SU-DHL-6 (cell line): Measurements from ENCODE around the gene NRP1.

Experiments
- H2AFZ ChIP-seq: fragments of 200-600 bp; sonication (generic); 2 replicates; pipeline ENCODE4 v1.6.1; 2014; ENCODE audit warnings: low read depth, mild to moderate bottlenecking, moderate library complexity, mixed read lengths, antibody characterized with exemption, low read length; ENCODE audit not compliant: severe bottlenecking
- H3F3A ChIP-seq: fragments of 200-600 bp; shearing (Covaris generic); 2 replicates; pipeline ENCODE4 v1.6.0; 2016; ENCODE audit warnings: antibody characterized with exemption, mild to moderate bottlenecking; ENCODE audit not compliant: insufficient read depth
- H3K27ac ChIP-seq: fragments of 200-600 bp; sonication (generic); 2 replicates; pipeline ENCODE4 v1.5.1; 2016; ENCODE audit warnings: low read depth, mild to moderate bottlenecking, low read length, moderate library complexity, mixed read lengths
- H3K27me3 ChIP-seq: fragments of 200-600 bp; sonication (generic), shearing (Covaris generic); 2 replicates; pipeline ENCODE4 v1.6.0; 2014; ENCODE audit warnings: mild to moderate bottlenecking, low read length
- H3K36me3 ChIP-seq: fragments of 200-600 bp; sonication (generic); 2 replicates; pipeline ENCODE4 v1.6.1; 2014; ENCODE audit warnings: mild to moderate bottlenecking, low read length, mixed read lengths
- H3K4me2 ChIP-seq: fragments of 300-600, 200-600 bp; shearing (Covaris generic), sonication (generic); 2 replicates; pipeline ENCODE4 v1.6.0; 2014; ENCODE audit warnings: low read length, low read depth, mild to moderate bottlenecking; ENCODE audit not compliant: poor library complexity, severe bottlenecking
- H3K4me3 ChIP-seq: fragments of 200-600 bp; sonication (generic); 2 replicates; pipeline ENCODE4 v1.5.1; 2014; ENCODE audit warnings: antibody characterized with exemption, low read length, mild to moderate bottlenecking, mixed read lengths; ENCODE audit not compliant: insufficient read depth, poor library complexity, severe bottlenecking
- H3K79me2 ChIP-seq: fragments of 200-600 bp; sonication (generic); 2 replicates; pipeline ENCODE4 v1.6.1; 2014; ENCODE audit warnings: mild to moderate bottlenecking, low read length, moderate library complexity; ENCODE audit not compliant: insufficient read depth
- H3K9ac ChIP-seq: fragments of 200-600 bp; sonication (generic); 2 replicates; pipeline ENCODE4 v1.7.0; 2014; ENCODE audit warnings: mild to moderate bottlenecking, low read length
- H3K9me2 ChIP-seq: fragments of 200-600 bp; sonication (generic); replicated peaks from 2 replicates; pipeline ENCODE4 v1.6.1; 2014; ENCODE audit warnings: low read length; ENCODE audit not compliant: insufficient read depth
- H3K9me3 ChIP-seq: fragments of 200-600 bp; sonication (generic); 2 replicates; pipeline ENCODE4 v1.6.1; 2014; ENCODE audit warnings: low read length, mixed read lengths; ENCODE audit not compliant: insufficient read depth
- H4K20me1 ChIP-seq: fragments of 200-600 bp; sonication (generic); 2 replicates; pipeline ENCODE4 v1.6.1; 2014; ENCODE audit warnings: low read depth, mild to moderate bottlenecking, antibody characterized with exemption, low read length, moderate library complexity, mixed read lengths
- CTCF ChIP-seq: fragments of 200-600 bp; sonication (generic); IDR thresholded peaks from one replicate; pipeline ENCODE4 v1.5.1; 2017; ENCODE audit warnings: antibody characterized with exemption, mild to moderate bottlenecking, low read length, moderate library complexity; ENCODE audit not compliant: insufficient read depth, poor library complexity, severe bottlenecking
- EZH2phosphoT487 ChIP-seq: fragments of 200-600 bp; sonication (generic), shearing (Covaris generic); conservative IDR thresholded peaks from 2 replicates; pipeline ENCODE4 v1.6.1; 2018; ENCODE audit warnings: mild to moderate bottlenecking, antibody characterized with exemption, low read length, moderate library complexity, mixed read lengths

Gene NRP1

DNA sequence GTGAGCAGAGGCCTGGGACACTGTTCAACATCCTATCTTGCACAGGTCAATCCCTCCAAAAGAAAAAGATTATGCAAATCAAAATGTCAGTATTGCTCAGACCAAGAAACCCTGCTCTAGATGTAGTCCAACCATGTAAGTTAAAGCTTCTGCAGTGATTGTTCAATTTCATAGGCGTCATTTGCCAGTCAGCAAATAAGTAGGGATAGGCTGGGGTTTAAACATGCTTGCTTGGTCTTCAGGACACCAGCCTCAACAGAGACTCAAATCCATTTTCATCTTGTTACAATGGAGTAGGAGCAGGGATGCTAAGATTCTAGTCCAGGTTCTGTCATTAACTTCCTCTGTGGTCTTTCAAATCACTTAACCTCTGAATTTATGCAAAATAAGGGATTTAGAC lies 89.1 kb downstream of the NRP1 start:
- H3F3A ChIP-seq, result no peaks in the 10 kb centered on the region
- TF ChIP-seq EZH2phosphoT487, result no peak
- no peak for TF ChIP-seq CTCF
- H2AFZ ChIP-seq, result no peak overlapping the region
- H3K4me2 ChIP-seq, result no peak overlapping the region
- H3K9ac ChIP-seq, result no peak overlapping the region
- H3K79me2 ChIP-seq, result no peaks in the 10 kb centered on the region
- H3K9me3 ChIP-seq, result no peaks in the 10 kb centered on the region
- no peaks in the 10 kb centered on the region for H4K20me1 ChIP-seq
- no peaks in the 10 kb centered on the region for H3K36me3 ChIP-seq
- no peak overlapping the region for H3K4me3 ChIP-seq
- no peaks in the 10 kb centered on the region for H3K9me2 ChIP-seq
- no peaks in the 10 kb centered on the region for H3K27me3 ChIP-seq
- no peak overlapping the region for H3K27ac ChIP-seq

DNA sequence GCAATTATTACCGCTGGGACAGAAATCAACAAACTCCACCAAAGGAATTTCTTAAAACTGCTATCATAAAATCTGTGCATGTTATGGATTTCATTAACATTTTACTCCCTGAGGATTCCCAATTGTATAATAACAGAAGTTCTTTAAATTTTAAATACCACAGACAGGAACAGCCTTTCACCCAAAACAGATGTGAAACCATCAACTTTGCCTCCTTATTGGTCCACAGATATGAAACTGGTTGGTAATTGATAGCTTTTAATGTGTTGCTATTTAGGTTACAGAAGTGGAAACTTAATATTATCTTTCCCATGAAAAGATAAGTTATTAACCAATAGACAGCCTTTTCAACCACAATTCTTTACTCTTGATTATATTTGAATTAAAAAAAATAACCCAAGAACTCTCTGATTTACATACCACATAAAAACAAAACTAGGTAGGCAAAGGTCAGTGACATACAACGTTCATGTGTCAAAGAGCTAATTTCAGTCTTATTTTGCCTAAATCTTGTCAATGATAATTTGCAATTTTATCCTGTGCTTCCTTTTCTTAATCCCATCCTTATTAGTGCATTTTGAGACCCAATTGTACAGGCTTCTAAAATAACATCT lies 90.0 kb downstream of the NRP1 start:
- Histone ChIP-seq H3K4me2 (no peak overlapping the region), H3F3A (no peaks in the 10 kb centered on the region), H3K9me2 (no peaks in the 10 kb centered on the region)

GRCh38 chr10:33243703-33244102 lies 90.8 kb downstream of the NRP1 start:
- Histone ChIP-seq H3K9me2 (no peaks in the 10 kb centered on the region), H3K79me2 (no peaks in the 10 kb centered on the region), H3K36me3 (no peaks in the 10 kb centered on the region), H2AFZ (no peak overlapping the region), H3K4me2 (no peak overlapping the region), H3K27me3 (no peaks in the 10 kb centered on the region), H4K20me1 (no peaks in the 10 kb centered on the region), H3F3A (no peaks in the 10 kb centered on the region), H3K4me3 (no peak overlapping the region), H3K9me3 (no peaks in the 10 kb centered on the region), H3K9ac (no peak overlapping the region), H3K27ac (no peak overlapping the region)
- TF ChIP-seq EZH2phosphoT487 (no peak), CTCF (no peak)

More for the DNA sequence above, 90.0 kb downstream of the NRP1 start:
- Histone ChIP-seq H4K20me1 (no peaks in the 10 kb centered on the region), H3K27me3 (no peaks in the 10 kb centered on the region), H3K9me3 (no peaks in the 10 kb centered on the region), H3K27ac (no peak overlapping the region), H3K4me3 (no peak overlapping the region), H2AFZ (no peak overlapping the region), H3K9ac (no peak overlapping the region), H3K36me3 (no peaks in the 10 kb centered on the region), H3K79me2 (no peaks in the 10 kb centered on the region)
- TF ChIP-seq EZH2phosphoT487 (no peak), CTCF (no peak)
